Type B pancreatic cell (in vitro differentiated cells): ENCODE measurements around the gene SEL1L3. TPM values are rescaled to one million over a fixed set of nuclear protein-coding genes. Genes with fewer than 3 reads are reported as not detected.

Source experiments
- DNase-seq: peaks from one replicate; pipeline ENCODE4 v3.0.0; 2021; ENCODE audit warnings: mixed read lengths; ENCODE audit not compliant: unreplicated experiment; ENCODE audit errors: extremely low spot score
- H3K27ac Mint-ChIP-seq: 2 replicates; pipeline ENCODE4 v1.8.0; 2021; ENCODE audit warnings: mild to moderate bottlenecking, mixed read lengths
- H3K27me3 Mint-ChIP-seq: 2 replicates; pipeline ENCODE4 v1.8.0; 2021; ENCODE audit warnings: mixed read lengths
- H3K36me3 Mint-ChIP-seq: 2 replicates; pipeline ENCODE4 v1.8.0; 2021; ENCODE audit warnings: mixed read lengths
- H3K4me1 Mint-ChIP-seq: one replicate; pipeline ENCODE4 v1.8.0; 2021; ENCODE audit warnings: mixed read lengths; ENCODE audit not compliant: unreplicated experiment
- H3K4me3 Mint-ChIP-seq: 2 replicates; pipeline ENCODE4 v1.8.0; 2021; ENCODE audit warnings: mild to moderate bottlenecking, mixed read lengths
- H3K9me3 Mint-ChIP-seq: 2 replicates; pipeline ENCODE4 v1.8.0; 2021; ENCODE audit warnings: mixed read lengths
- CTCF ChIP-seq: fragments of 200-600 bp; sonication (generic); conservative IDR thresholded peaks from 2 replicates; pipeline ENCODE4 v1.5.0; 2021; ENCODE audit warnings: antibody characterized with exemption, mild to moderate bottlenecking
- total RNA-seq: library from RNA; stranded (reverse); gene quantifications from 2 replicates; pipeline ENCODE4 v1.2.1, GENCODE V29; 2021; ENCODE audit warnings: low replicate concordance

SEL1L3 gene
- total RNA-seq, 1 donor from 2014 or later, result 28.2 TPM

GRCh38 chr4:25878676-25879075 lies 15.9 kb upstream of the SEL1L3 start:
- Mint-ChIP-seq H3K27ac (no peak overlapping the region), H3K4me3 (no peak overlapping the region), H3K27me3 (no peaks in the 10 kb centered on the region), H3K4me1 (peaks cover 7% of the 10 kb centered on the region), H3K9me3 (no peaks in the 10 kb centered on the region), H3K36me3 (no peaks in the 10 kb centered on the region)
- TF ChIP-seq CTCF, result no peak
- no peak for DNase-seq

- Mint-ChIP-seq H3K27me3 (no peaks in the 10 kb centered on the region), H3K36me3 (no peaks in the 10 kb centered on the region), H3K4me1 (peaks cover 12% of the 10 kb centered on the region), H3K9me3 (no peaks in the 10 kb centered on the region), H3K4me3 (no peak overlapping the region), H3K27ac (no peak overlapping the region)
- no peak for TF ChIP-seq CTCF
- no peak for DNase-seq
Observed at GRCh38 chr4:25875281-25875745, 12.5 kb upstream of the SEL1L3 start.

- H3K27ac Mint-ChIP-seq, result no peak overlapping the region
- no peaks in the 10 kb centered on the region for H3K9me3 Mint-ChIP-seq
- H3K4me1 Mint-ChIP-seq, result peaks cover 12% of the 10 kb centered on the region
- no peaks in the 10 kb centered on the region for H3K36me3 Mint-ChIP-seq
- no peak for DNase-seq
- no peak overlapping the region for H3K4me3 Mint-ChIP-seq
- H3K27me3 Mint-ChIP-seq, result no peaks in the 10 kb centered on the region
- no peak for TF ChIP-seq CTCF
Observed at GRCh38 chr4:25874655-25875054, 11.9 kb upstream of the SEL1L3 start.

DNA sequence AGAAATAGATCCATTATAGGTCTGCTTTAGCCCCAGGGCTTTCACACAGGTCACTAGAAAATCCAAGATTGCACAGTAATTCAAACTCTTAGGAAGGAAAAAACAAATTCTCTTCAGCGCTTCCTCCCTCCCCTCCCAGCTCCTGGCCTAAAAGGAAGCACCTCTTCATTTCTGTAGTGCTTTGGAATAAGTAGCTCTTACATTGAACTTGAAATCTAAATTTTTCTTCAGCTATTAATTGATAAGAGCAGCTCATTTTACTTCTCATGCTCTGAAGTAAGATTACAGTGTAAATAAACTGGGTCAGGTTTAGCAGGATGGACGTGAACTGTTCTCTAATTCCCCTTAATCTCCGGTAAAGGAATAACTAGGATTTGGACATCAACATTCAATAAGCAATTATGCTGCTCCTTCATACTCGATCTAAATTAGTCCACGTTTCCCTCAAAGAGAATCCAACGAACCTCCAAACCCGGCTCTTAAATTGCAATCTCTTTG lies 10.9 kb upstream of the SEL1L3 start:
- H3K36me3 Mint-ChIP-seq, result no peaks in the 10 kb centered on the region

DNA sequence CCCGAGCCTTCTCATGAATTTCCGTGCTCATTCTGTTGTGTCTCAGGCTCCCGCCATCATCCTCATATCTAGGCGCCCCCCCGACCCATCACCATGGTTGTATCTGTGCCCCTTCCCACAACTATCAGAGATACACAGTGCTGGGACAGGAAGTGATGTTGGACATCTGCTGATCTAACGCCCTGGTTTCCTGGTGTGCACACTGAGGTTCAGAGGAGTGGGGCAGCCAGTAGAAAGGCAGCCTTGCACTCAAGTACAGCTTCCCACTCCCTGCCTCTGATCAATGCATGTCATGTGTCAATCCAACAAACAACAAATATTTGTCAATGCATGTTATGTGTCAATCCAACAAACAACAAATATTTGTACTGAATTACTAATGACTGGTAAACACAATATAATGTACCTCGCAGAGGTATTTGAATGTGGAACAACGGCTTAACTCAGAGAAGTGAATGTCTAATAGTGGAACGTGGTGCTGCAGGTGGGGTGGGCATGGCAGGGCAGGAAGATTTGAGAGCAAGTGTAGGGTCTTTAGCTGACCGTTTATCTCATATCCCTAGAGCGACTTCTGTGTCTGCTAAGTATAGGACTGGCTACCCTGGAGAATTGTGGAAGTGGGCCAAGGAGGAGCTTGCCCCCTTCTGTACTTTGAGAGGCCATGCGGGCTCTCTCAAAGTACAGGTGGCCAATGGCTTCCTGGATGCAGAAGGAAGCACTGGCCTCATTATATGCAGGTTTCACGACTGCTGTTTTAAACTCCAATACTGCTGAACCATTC lies 10.3 kb upstream of the SEL1L3 start:
- H3K36me3 Mint-ChIP-seq, result no peaks in the 10 kb centered on the region

More for the DNA sequence above, 10.9 kb upstream of the SEL1L3 start:
- Mint-ChIP-seq H3K4me1 (peaks cover 12% of the 10 kb centered on the region), H3K27me3 (peaks cover 5% of the 10 kb centered on the region), H3K9me3 (no peaks in the 10 kb centered on the region), H3K27ac (no peak overlapping the region), H3K4me3 (no peak overlapping the region)
- no peak for TF ChIP-seq CTCF
- DNase-seq, result no peak

More for the DNA sequence above, 10.3 kb upstream of the SEL1L3 start:
- no peak overlapping the region for H3K27ac Mint-ChIP-seq
- no peak for DNase-seq
- H3K4me1 Mint-ChIP-seq, result peaks cover 12% of the 10 kb centered on the region
- no peak overlapping the region for H3K4me3 Mint-ChIP-seq
- no peak for TF ChIP-seq CTCF
- no peaks in the 10 kb centered on the region for H3K9me3 Mint-ChIP-seq
- peaks cover 8% of the 10 kb centered on the region for H3K27me3 Mint-ChIP-seq
